NCI-H2196 (cell line): ENCODE results near the gene TINCR.
"Not testable (repeated sequence)": the region's sequence is repeated elsewhere in the genome, so short reads cannot be mapped to it uniquely, and the experiment has no call there.

ENCODE experiments used
- DNase-seq: peaks from one replicate; lab custom pipeline; 2025; ENCODE audit not compliant: unreplicated experiment; lab: John Stamatoyannopoulos, UW

TINCR gene

GRCh38 chr19:5567360-5567969 lies at the start of gene TINCR:
Gene TINCR (minus strand): TSS chr19:5567953.
- DNase-seq, result peak; percentile 14

- no peak for DNase-seq
These were observed 49.3 kb upstream of the TINCR start for GRCh38 chr19:5617080-5617479.

DNA sequence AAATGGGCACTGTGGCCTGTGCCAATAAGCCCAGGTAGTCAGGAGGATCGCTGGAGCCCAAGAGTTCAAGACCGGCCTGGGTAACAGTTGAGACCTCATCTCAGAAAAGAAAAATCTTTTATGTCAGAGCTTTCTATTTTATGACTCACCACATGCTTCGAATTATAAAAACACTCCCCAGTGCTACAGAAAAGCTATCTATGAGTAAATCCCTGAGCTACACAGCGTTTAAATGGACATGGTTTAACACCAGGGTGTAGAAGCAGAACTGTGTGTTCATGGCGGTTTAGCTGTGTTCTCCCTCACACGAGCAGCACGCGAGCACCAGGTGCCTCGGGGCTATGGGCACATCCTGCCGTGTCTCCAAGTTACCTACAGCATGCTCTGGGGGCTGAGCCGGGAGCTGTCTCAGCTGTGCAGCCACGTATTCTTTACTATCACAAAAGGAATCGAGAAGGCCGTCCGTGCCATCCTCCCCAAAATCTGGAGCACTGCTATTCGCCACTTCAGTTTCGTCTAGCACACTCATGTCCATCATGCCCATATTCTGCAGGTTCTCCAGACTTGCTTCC lies 48.1 kb upstream of the TINCR start:
- no peak for DNase-seq

DNA sequence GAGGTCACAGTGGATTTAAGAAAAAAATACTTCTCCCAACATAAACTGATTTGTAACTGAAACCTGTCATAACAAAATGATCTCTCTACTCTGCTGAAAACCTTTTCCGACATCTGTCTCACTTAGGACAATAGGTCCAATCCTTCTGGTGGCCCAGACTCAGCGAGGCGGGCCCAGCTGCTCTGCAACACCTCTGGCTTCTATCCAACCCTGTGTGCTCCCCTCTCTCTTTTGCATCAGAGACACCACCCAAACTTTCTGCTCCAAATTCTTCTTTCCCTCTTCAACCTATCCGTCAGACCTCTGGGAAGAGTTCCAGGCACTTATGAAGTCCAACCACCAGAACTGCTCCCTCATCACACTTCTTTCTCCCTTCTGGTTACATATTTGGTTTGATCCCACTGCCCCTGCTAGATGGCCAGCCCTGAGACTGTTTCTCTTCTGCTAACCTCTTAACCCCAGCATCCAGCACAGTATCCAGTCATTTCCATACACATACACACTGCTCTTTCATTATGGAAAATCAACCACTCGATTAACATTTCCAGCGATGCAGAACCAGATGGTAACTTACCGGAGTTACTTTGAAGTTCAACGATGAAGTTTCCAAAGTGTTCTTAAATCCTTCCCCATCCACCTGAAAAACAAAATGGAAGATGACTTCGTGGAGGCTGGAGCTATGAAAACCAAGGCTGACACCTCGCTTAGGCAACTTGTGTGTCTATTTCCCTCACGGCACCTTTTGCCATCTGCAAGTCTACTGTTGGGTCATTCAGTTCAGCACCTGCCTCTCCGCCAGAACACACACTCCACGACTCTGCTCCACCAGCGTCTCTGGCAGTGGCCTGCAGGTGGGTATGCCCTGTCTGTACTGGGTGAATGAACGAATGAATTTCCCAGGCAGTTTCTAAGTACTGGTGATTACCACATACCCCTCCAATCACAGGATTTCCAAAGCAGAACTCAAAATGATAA lies 45.4 kb upstream of the TINCR start:
- no peak for DNase-seq

- DNase-seq, result no peak
These were observed 42.2 kb upstream of the TINCR start for GRCh38 chr19:5609881-5610448.

DNA sequence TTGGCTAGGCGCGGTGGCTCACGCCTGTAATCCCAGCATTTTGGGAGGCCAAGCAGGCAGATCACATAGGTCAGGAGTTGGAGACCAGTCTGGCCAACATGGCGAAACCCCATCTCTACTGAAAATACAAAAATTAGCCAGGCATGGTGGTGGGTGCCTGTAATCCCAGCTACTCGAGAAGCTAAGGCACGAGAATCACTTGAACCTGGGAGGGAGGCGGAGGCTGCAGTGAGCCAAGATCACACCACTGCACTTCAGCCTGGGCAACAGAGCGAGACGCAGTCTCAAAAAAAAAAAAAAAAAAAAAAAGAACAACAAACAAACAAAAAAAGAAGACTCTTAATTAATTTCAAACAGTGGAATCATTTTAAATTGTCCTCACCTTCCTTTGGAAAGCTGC lies 41.0 kb upstream of the TINCR start:
- DNase-seq, result not testable (repeated sequence)

- DNase-seq, result no peak
These were observed 40.5 kb upstream of the TINCR start for GRCh38 chr19:5608291-5608690.

DNA sequence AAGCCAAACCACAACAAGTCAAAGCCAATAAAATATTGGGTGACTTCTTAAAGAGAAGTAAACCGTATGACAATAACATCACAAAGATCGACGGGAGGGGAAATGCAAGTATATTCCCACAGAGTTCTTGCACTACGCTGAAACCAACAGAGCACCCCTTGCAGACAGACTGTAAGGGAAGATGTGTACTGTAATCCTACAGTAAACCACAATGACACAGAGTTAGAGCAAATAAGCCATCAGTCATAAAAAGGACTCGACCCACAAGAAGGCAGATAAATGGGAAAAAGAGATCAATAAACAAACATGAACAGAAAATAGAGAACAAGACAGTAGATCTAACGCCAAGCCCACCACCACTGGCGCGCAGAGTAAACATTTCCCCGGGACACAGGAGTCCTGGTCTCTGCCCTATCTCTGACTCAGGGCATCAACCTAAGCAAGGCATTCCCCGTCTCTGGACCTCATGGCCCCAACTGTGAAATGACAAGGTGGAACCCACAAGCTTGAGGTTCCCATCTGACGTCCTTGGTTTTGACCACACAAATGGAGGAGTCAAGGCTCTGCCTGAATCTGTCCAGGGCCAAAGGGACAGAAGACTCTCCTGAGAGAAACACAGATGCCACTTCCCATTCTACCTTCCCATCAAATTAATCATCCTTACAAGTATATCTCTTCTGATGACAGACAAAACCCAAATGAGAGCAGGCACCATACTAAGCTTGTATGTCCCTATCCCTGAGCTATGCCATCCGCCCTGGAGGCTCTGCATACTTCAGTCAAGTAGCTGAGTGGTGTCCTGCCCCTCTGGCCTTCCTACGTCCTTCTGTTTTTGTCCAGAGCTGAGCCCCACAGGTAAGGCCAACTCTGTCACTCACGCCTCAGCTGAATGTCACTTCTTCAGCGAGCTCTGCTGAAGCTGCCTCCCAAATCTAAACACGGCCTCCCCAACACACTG lies 39.8 kb upstream of the TINCR start:
- DNase-seq, result no peak

- no peak for DNase-seq
These were observed 37.6 kb upstream of the TINCR start for GRCh38 chr19:5605362-5605761.

- DNase-seq, result no peak
These were observed 35.9 kb upstream of the TINCR start for GRCh38 chr19:5603626-5604025.

DNA sequence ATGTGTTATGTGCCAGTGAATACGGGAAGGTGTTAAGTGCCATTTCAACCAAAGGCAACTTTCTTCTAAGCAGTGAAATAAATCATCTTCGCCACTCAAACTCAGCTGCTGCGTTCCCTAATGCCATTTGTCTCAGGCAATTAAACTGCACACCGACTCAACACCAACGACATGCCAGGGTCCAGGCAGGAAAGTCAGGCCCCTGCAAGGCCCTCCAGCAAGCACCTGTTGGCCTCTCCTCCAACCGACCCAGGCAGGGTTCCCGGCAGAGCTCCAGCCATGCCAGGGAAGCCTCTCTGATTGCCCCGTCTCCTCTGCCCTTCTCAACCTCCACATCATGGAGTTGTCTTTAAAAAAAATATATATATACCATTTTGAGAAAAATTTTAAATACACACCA lies 33.0 kb upstream of the TINCR start:
- no peak for DNase-seq

GRCh38 chr19:5595745-5596144 lies 28.0 kb upstream of the TINCR start:
- no peak for DNase-seq

DNA sequence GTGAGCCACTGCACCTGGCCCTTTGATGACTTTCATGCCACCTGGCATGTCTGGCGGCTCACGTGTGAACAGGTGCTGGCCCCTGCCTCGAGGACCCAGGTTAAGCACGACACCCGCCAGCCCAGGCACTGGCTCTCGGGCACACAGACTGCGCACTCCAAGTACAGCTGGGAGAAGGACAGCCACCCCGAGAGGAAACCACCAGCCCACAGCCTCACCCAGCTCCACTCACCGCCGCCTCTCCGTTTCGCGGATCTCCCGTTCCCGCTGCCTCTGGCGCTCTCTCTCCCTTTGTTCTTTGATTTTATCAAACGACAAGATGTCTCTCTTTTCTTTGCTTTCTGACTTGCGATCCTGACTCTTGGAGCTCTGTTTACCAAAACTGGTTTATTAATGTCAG lies 27.4 kb upstream of the TINCR start:
- DNase-seq, result peak; percentile 56

DNA sequence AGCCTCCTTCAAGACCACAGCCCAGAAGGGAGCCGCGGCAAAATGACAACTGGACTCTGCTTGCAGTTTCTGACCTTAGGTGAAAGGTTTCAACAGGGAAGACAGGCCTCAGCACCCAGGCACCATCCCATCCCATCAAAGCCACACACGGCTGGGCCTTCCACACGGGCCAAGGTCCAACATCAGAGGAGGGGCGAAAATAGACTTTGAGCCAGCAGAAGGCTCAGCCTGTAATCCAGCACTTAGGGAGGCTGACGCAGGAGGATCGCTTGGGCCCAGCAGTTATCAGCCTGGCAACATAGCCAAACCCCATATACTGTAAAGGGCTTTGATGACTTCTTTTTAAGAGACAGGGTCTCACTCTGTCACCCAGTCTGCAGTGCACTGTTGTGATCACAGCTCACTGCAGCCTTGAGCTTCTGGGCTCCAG lies 26.8 kb upstream of the TINCR start:
- no peak for DNase-seq

- no peak for DNase-seq
These were observed 25.8 kb upstream of the TINCR start for GRCh38 chr19:5593343-5594255.

GRCh38 chr19:5592531-5593342 lies 25.0 kb upstream of the TINCR start:
- DNase-seq, result no peak

DNA sequence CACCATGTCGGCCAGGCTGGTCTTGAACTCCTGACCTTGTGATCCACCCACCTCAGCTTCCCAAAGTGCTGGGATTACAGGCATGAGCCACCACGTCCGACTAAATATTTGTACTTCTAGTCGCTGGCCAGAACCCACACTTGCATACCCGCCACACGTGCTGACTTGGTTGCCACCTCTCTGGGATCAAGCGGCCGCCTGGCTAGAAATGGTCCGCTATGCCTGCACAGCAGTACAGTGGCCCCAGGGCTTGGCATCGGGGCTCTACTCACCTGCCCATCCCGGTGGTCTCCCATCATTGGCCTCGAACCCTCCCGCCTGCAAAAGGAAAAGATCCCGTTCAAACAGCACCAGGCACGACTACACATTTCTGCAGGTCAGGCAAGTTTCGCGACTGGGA lies 23.7 kb upstream of the TINCR start:
- no peak for DNase-seq

GRCh38 chr19:5590865-5591154 lies 23.1 kb upstream of the TINCR start:
- DNase-seq, result no peak
